ENCODE results near the gene PRMT7.

Gene PRMT7, protein sequence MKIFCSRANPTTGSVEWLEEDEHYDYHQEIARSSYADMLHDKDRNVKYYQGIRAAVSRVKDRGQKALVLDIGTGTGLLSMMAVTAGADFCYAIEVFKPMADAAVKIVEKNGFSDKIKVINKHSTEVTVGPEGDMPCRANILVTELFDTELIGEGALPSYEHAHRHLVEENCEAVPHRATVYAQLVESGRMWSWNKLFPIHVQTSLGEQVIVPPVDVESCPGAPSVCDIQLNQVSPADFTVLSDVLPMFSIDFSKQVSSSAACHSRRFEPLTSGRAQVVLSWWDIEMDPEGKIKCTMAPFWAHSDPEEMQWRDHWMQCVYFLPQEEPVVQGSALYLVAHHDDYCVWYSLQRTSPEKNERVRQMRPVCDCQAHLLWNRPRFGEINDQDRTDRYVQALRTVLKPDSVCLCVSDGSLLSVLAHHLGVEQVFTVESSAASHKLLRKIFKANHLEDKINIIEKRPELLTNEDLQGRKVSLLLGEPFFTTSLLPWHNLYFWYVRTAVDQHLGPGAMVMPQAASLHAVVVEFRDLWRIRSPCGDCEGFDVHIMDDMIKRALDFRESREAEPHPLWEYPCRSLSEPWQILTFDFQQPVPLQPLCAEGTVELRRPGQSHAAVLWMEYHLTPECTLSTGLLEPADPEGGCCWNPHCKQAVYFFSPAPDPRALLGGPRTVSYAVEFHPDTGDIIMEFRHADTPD

DNA sequence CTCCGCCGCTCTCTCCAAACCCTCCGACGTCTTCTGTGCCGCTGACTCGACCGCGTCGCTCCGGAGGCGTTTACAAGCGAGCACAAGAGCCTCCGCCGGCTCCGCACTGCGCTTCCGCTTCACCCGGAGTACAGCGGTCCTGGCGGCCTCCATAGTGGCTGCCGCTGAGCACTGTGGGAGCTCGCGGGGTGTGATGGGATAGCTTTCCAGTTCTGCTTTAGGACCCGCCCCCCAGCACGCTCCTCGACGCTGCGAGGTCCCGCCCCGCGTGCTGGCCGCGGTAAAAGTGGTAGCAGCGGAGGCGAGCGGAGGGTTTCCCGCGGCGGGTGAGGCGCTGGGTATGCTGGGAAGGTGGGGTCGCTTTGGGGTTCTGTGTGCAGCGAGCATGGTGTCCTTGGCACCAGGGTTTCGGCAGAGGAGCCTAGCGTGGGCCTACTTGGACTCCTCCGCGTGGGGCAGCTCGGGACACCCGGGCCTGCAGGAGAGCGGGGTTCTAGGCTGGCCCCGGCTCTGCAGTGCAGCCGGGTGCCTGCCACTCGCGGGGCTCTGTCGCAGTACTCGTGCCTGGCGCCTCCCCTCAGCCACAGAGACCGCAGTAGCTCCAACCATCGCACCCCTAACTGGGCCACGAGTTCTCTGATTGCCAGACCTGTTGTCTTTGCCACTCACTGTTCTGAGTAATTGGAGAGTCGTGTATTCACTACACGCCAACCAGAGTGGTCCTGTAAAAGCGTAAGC lies at the start of gene PRMT7, which contains the start of gene SLC7A6OS:
TSS of gene PRMT7 (plus strand) at position 246 of the 738 bp plus-strand sequence. CDS start 4,961 bp downstream, outside the sequence.
TSS of gene SLC7A6OS (minus strand) at position 173 of the 738 bp plus-strand sequence. CDS start at position 153, 20 bp downstream.
- H3K4me3 ChIP-seq (ENCODE audit: control insufficient read depth, low read depth, low read length) = peak within 1 kb of the TSS; percentile 61
- TF ChIP-seq, protein P1, sequence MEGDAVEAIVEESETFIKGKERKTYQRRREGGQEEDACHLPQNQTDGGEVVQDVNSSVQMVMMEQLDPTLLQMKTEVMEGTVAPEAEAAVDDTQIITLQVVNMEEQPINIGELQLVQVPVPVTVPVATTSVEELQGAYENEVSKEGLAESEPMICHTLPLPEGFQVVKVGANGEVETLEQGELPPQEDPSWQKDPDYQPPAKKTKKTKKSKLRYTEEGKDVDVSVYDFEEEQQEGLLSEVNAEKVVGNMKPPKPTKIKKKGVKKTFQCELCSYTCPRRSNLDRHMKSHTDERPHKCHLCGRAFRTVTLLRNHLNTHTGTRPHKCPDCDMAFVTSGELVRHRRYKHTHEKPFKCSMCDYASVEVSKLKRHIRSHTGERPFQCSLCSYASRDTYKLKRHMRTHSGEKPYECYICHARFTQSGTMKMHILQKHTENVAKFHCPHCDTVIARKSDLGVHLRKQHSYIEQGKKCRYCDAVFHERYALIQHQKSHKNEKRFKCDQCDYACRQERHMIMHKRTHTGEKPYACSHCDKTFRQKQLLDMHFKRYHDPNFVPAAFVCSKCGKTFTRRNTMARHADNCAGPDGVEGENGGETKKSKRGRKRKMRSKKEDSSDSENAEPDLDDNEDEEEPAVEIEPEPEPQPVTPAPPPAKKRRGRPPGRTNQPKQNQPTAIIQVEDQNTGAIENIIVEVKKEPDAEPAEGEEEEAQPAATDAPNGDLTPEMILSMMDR (IDR thresholded peaks at IDR 0.05; ENCODE audit: control insufficient read depth, insufficient read depth, low read depth, low read length, missing control alignments) = peak; percentile 22
- peak; percentile 41 for DNase-seq (ENCODE audit: low read depth)

DNA sequence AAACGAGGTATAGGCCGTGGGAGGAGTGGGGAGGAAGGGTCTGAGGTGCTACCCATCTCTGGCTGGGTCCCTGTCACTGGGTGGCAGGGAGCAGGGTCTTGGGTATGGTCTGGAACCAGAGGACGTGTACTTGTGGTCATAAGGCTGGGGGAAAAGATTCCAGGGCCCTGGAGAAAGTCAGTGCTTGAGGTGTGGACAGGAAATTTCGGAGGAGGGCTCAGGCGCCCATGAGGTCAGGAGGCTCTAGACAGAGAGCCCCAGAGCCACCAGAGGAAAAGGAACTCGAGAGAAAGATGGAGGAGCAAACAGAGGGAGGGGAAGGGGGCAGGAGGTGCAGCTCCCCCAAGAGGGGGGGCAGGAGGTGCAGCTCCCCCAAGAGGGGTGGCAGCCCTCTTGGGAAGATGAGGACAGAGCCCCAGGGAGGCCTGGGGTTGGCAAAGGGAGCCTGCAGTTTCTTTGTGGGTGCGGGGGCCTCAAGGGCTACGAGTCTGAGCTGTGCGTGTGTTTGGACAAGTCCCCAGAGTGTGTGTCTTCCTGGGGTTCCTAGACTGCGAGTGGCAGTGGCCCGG lies 47.2 kb upstream of the PRMT7 start:
- TF ChIP-seq, protein P1 (IDR thresholded peaks at IDR 0.05; ENCODE audit: control insufficient read depth, insufficient read depth, low read depth, low read length, missing control alignments) = no peak
- no peak for DNase-seq (ENCODE audit: low read depth)
- H3K4me3 ChIP-seq (ENCODE audit: control insufficient read depth, low read depth, low read length) = peak overlapping the region; percentile 71

DNA sequence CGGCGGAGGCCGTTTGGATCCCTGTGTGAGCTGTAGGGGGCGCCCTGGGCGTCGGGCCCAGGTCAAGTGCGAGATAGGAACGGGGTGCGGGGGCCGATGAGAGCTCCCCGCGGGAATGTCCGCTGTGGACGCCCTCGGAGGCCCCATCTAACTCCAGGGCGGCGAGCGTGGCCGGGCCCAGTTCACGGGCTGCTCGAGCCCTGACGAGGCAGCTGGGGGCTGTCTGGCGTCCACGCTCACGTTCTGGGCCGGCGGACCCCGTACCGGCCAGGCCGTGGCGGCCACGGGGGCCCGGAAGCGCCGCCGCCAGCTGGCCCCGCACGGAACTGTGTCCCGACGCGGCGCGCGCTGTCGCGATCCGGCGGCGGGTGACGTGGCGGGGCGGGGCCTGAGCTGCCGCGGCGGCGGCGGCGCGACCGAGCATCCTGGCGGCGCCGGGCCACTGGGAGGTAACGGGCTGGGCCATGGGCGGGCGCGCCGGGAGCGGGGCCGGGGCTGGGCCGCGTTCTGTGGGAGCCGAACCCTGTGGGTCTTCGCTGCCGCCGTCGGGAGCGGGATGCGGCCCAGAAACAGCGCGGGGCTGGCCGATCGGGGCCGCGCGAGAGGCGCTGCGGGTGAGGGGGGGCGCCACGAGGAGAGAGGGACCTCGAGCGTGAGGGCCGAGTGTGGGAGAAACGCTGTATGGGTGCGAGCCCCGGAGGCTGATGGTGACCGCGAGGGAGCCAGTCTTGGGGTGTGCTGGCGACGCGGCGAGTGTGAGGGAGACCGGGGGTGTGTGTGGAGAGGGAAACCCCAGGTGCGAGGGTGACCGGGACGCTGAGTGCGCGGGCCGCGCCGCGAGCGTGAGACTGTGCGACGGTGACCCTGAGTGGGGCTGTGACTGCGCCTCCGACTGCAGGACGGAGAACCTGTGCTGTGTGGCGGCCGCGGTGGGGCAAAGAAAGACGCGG lies 46.4 kb upstream of the PRMT7 start, which contains the start of gene SLC7A6:
TSS of gene SLC7A6 (plus strand) at position 399 of the 950 bp plus-strand sequence. CDS start 10,201 bp downstream, outside the sequence.
- no peak for DNase-seq (ENCODE audit: low read depth)
- TF ChIP-seq, protein P1 (IDR thresholded peaks at IDR 0.05; ENCODE audit: control insufficient read depth, insufficient read depth, low read depth, low read length, missing control alignments) = peak; percentile 79
- peak within 1 kb of the TSS; percentile 71 for H3K4me3 ChIP-seq (ENCODE audit: control insufficient read depth, low read depth, low read length)

DNA sequence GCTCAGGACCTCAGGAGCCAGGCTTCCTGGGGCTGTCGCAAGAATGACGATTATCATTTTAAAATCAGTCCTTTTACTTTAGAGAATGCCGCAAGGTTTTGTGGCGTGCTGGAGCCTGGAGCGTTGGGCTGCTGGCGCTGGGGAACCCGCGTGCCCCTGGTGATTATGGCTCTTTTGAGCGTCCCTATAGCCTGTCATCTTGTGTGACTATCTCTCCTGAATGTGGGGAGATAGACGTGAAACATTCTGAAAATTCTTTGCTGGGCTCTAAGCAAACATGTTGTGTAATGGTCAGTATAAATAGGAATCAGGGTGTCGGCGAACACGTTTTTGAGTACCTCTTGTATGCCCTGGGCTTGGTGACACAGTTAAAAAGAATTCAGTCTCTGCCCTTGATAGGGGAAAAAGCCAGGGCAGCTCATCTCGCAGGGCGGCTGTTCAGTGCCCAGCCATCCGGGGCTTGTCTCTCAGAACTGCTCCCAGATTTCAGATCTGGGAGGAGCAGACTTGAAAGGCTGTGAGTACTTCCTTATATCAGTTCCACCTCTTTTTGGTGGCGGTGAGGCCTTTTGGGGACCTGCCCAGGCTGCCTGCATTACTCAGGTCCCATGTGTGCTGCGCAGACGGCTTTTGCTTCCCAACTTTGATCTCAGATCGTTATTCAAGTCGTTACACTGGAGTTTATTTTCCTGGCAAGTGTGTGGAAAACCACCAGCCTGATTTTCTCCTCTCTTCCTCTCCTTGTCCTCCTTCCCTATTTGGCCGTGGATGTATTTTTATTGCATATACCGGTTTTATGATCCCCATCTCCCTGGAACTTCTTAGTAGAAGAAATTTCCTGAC lies 45.5 kb upstream of the PRMT7 start:
- peak; percentile 59 for DNase-seq (ENCODE audit: low read depth)
- H3K4me3 ChIP-seq (ENCODE audit: control insufficient read depth, low read depth, low read length) = peak overlapping the region; percentile 71
- TF ChIP-seq, protein P1 (IDR thresholded peaks at IDR 0.05; ENCODE audit: control insufficient read depth, insufficient read depth, low read depth, low read length, missing control alignments) = no peak

DNA sequence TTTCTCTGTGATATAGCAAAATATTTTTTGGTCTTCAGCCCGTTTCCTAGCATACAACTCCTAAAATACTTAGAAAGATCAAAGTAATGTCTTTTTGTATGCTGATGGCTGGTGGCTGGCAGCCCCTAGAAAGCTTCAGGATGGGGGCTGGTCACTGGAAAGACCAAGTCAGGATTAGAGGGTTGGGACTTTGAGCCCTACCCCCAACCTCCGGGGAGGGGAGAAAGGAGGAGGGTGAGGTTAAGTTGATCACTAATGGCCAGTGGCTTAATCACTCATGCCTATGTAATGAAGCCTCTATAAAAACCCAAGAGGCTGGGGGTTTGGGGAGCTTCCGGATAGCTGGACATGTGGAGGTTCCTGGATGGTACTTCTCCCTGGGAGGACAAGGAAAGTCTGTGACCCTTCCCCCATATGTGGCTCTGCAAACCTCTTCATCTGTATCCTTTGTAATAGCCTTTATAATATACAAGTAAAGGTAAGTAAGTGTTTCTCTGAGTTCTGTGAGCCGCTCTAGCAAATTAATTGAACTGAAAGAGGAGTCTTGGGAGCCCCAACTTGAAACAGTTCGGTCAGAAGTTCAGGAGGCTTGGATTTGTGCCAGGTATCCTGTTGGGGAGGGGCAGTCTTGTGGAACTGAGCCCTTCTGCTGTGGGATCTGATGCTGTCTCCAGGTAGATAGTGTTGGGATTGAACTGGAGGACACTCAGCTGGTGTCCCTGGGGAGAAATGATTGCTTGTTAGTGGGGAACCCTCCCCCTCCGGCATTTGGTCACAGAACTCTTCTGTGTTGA lies 43.0 kb upstream of the PRMT7 start:
- TF ChIP-seq, protein P1 (IDR thresholded peaks at IDR 0.05; ENCODE audit: control insufficient read depth, insufficient read depth, low read depth, low read length, missing control alignments) = no peak
- H3K4me3 ChIP-seq (ENCODE audit: control insufficient read depth, low read depth, low read length) = no peak overlapping the region
- DNase-seq (ENCODE audit: low read depth) = no peak

Measured in AG09309 (cell line).